ENCODE results near the gene ZCCHC7. TPM values are rescaled to one million over a fixed set of nuclear protein-coding genes. Genes with fewer than 3 reads are reported as not detected.

ZCCHC7 gene
- polyA plus RNA-seq, 2 of the 4 experiments (the other 2 are of a cell fraction): 15.7 to 30.0 TPM

- ChIA-PET POLR2A (no interaction called here), CTCF (interaction anchor here (3.5 to 3.6 kb wide), 2 partner anchors 10 to 11 kb away, joined by 10 to 21 read pairs; no protein-coding TSS in a partner anchor)
- H3K27ac ChIP-seq: no peak overlapping the region
- no peak overlapping the region for H3K4me2 ChIP-seq
- FAIRE-seq (no peak), DNase-seq (ENCODE audit: low read depth in 1 of 2, low spot score in 1 of 2) (no peak), ATAC-seq (no peak)
- no peak overlapping the region for H3K4me3 ChIP-seq
- no peaks in the 10 kb centered on the region for H3K4me1 ChIP-seq
- no peaks in the 10 kb centered on the region for H3K9me3 ChIP-seq
- TF ChIP-seq FOSL2 (IDR thresholded peaks at IDR 0.05) (no peak), FOSL2 (CRISPR knock-in tag; IDR thresholded peaks at IDR 0.05) (no peak), POLR2AphosphoS2 (conservative IDR thresholded peaks at IDR 0.05; ENCODE audit: low read length) (no peak), SMC3 (IDR thresholded peaks at IDR 0.05) (no peak), FOXS1 (CRISPR knock-in tag; IDR thresholded peaks at IDR 0.05) (no peak), PHF8 (IDR thresholded peaks at IDR 0.05; ENCODE audit: borderline replicate concordance, low read depth) (no peak), KDM1A (IDR thresholded peaks at IDR 0.05; ENCODE audit: low read depth) (no peak)
- WGBS (ENCODE audit: missing lambda C conversion rate): 79% methylated on average over 3 of the region's 3 CpGs
These were observed 285.0 kb downstream of the ZCCHC7 start for GRCh38 chr9:37405350-37405749.

GRCh38 chr9:37405764-37406380 is 285.5 kb downstream of the ZCCHC7 start:
- Histone ChIP-seq H3K4me2 (no peak overlapping the region), H3K4me1 (no peaks in the 10 kb centered on the region), H3K27ac (no peak overlapping the region), H3K9me3 (no peaks in the 10 kb centered on the region), H3K4me3 (no peak overlapping the region)
- 78% methylated on average over 10 of the region's 10 CpGs for WGBS (ENCODE audit: missing lambda C conversion rate)
- ChIA-PET POLR2A (no interaction called here), CTCF (interaction anchor here (3.5 to 3.6 kb wide), 2 partner anchors 10 to 11 kb away, joined by 10 to 21 read pairs; no protein-coding TSS in a partner anchor)
- DNase-seq (ENCODE audit: low read depth in 1 of 2, low spot score in 1 of 2) (no peak), FAIRE-seq (peak; percentile 18), ATAC-seq (no peak)
- no peak for TF ChIP-seq MAFK (IDR thresholded peaks at IDR 0.05; ENCODE audit: partially characterized antibody)
- TF ChIP-seq MAZ (IDR thresholded peaks at IDR 0.05; ENCODE audit: borderline replicate concordance, low read depth, low read length): no peak
- peak in 1 of 2 experiments; percentile 10; a peak in 2 of 4 replicates for TF ChIP-seq CEBPB (IDR thresholded peaks at IDR 0.05)
- TF ChIP-seq GATA3 (IDR thresholded peaks at IDR 0.05; ENCODE audit: borderline replicate concordance): no peak
- no peak for TF ChIP-seq FOXS1 (CRISPR knock-in tag; IDR thresholded peaks at IDR 0.05)
- no peak for TF ChIP-seq EP300 (IDR thresholded peaks at IDR 0.05)
- no peak for TF ChIP-seq KDM1A (IDR thresholded peaks at IDR 0.05; ENCODE audit: low read depth)
- TF ChIP-seq PBX3 (IDR thresholded peaks at IDR 0.05): no peak

- WGBS (ENCODE audit: missing lambda C conversion rate): 77% methylated on average over 11 of the region's 11 CpGs
- CTCF ChIA-PET: interaction anchor here (0.6 to 3.6 kb wide), 7 partner anchors 9 to 534 kb away, joined by 3 to 21 read pairs (median 7); no protein-coding TSS in a partner anchor
- ATAC-seq (no peak), DNase-seq (ENCODE audit: low read depth in 1 of 2, low spot score in 1 of 2) (no peak), FAIRE-seq (no peak)
- Histone ChIP-seq H3K27ac (no peak overlapping the region), H3K4me3 (no peak overlapping the region), H3K4me2 (no peak overlapping the region), H3K4me1 (no peaks in the 10 kb centered on the region), H3K9me3 (no peaks in the 10 kb centered on the region)
- POLR2A ChIA-PET: no interaction called here
- TF ChIP-seq MAFK (IDR thresholded peaks at IDR 0.05; ENCODE audit: partially characterized antibody) (no peak), RAD21 (conservative IDR thresholded peaks at IDR 0.05 in 1 of 2, IDR thresholded peaks at IDR 0.05 in 1 of 2) (no peak)
These were observed 286.4 kb downstream of the ZCCHC7 start for GRCh38 chr9:37406603-37407401.

GRCh38 chr9:37407468-37407867 is 287.1 kb downstream of the ZCCHC7 start:
- Histone ChIP-seq H3K4me1 (no peaks in the 10 kb centered on the region), H3K27ac (no peak overlapping the region), H3K9me3 (no peaks in the 10 kb centered on the region), H3K4me2 (no peak overlapping the region), H3K4me3 (no peak overlapping the region)
- WGBS (ENCODE audit: missing lambda C conversion rate): 57% methylated on average over 2 of the region's 2 CpGs
- ChIA-PET POLR2A (no interaction called here), CTCF (interaction anchor here (0.6 to 3.6 kb wide), 7 partner anchors 8 to 534 kb away, joined by 3 to 21 read pairs (median 7); no protein-coding TSS in a partner anchor)
- DNase-seq (ENCODE audit: low read depth in 1 of 2, low spot score in 1 of 2) (peak; percentile 42 to 43), ATAC-seq (peak in 1 of 2 experiments; percentile 21; a peak in 1 of 6 replicates), FAIRE-seq (no peak)
- TF ChIP-seq MAFK (IDR thresholded peaks at IDR 0.05; ENCODE audit: partially characterized antibody) (peak; percentile 94), RAD21 (conservative IDR thresholded peaks at IDR 0.05 in 1 of 2, IDR thresholded peaks at IDR 0.05 in 1 of 2) (peak in 1 of 2 experiments; percentile 19; a peak in 1 of 5 replicates), GATA3 (IDR thresholded peaks at IDR 0.05; ENCODE audit: borderline replicate concordance) (no peak)
- TF ChIP-seq, protein P1, sequence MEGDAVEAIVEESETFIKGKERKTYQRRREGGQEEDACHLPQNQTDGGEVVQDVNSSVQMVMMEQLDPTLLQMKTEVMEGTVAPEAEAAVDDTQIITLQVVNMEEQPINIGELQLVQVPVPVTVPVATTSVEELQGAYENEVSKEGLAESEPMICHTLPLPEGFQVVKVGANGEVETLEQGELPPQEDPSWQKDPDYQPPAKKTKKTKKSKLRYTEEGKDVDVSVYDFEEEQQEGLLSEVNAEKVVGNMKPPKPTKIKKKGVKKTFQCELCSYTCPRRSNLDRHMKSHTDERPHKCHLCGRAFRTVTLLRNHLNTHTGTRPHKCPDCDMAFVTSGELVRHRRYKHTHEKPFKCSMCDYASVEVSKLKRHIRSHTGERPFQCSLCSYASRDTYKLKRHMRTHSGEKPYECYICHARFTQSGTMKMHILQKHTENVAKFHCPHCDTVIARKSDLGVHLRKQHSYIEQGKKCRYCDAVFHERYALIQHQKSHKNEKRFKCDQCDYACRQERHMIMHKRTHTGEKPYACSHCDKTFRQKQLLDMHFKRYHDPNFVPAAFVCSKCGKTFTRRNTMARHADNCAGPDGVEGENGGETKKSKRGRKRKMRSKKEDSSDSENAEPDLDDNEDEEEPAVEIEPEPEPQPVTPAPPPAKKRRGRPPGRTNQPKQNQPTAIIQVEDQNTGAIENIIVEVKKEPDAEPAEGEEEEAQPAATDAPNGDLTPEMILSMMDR (IDR thresholded peaks at IDR 0.05): peak; percentile 29; the same call in 2 of the 3 replicates
